Measurements from ENCODE around the gene PTPRG. TPM values are rescaled to one million over a fixed set of nuclear protein-coding genes. Genes with fewer than 3 reads are reported as not detected.

The PTPRG gene
- total and polyA plus RNA-seq, 2 of the 13 experiments (the other 11 are each of a cell fraction or from before 2014, with no cell fraction given) = 8.0 to 25.3 TPM

- TF ChIP-seq RXRB (CRISPR knock-in tag; IDR thresholded peaks at IDR 0.05; ENCODE audit: borderline replicate concordance) = no peak
- Histone ChIP-seq H3K79me2 (ENCODE audit: insufficient read depth, low read length) (no peaks in the 10 kb centered on the region), H3K4me1 (ENCODE audit: insufficient read depth, low read length) (no peaks in the 10 kb centered on the region), H2AFZ (ENCODE audit: low read length) (no peak overlapping the region), H3K27me3 (ENCODE audit: control insufficient read depth in 1 of 2, insufficient read depth in 2 of 2, low read length in 2 of 2) (no peaks in the 10 kb centered on the region), H3K27ac (ENCODE audit: extremely low read length, insufficient read depth, low read length) (no peak overlapping the region), H3K4me3 (replicated peaks in 1 of 3; ENCODE audit: insufficient read depth in 1 of 3, low read depth in 2 of 3, low read length in 3 of 3) (no peak overlapping the region), H3K9ac (ENCODE audit: insufficient read depth, low read depth, low read length) (no peak overlapping the region), H3K4me2 (ENCODE audit: low read depth, low read length) (no peak overlapping the region), H4K20me1 (ENCODE audit: insufficient read depth, low read length) (no peaks in the 10 kb centered on the region), H3K36me3 (replicated peaks in 1 of 2; ENCODE audit: control insufficient read depth in 1 of 2, insufficient read depth in 2 of 2, low read length in 2 of 2) (no peaks in the 10 kb centered on the region), H3K9me3 (ENCODE audit: low read length) (no peaks in the 10 kb centered on the region)
- DNase-seq (ENCODE audit: low spot score) (no peak), ATAC-seq (no peak), FAIRE-seq (no peak)
- CTCF ChIA-PET (ENCODE audit: low intra/inter-chr PET ratio, low total read pairs) = no interaction called here
- no TSS peak for BruUV-seq (replicated peaks)
- in situ Hi-C loops (cut with HindIII; ENCODE audit: extremely low pct_ligation_motif_present, low pct_unique_long_range_greater_than_20kb) = no loop called here
- intact Hi-C loops (cut with micrococcal nuclease; ENCODE audit: unreplicated experiment) = no loop called here
- POLR2A ChIA-PET = no interaction called here
- 98% methylated on average over 2 of the region's 2 CpGs for WGBS (ENCODE audit: low lambda C conversion rate)
Observed at GRCh38 chr3:61896251-61896650, 334.9 kb downstream of the PTPRG start.

GRCh38 chr3:61897848-61898247 lies 336.5 kb downstream of the PTPRG start:
- intact Hi-C loops (cut with micrococcal nuclease; ENCODE audit: unreplicated experiment) = no loop called here
- H3K9me3 ChIP-seq (ENCODE audit: low read length) = no peaks in the 10 kb centered on the region
- H2AFZ ChIP-seq (ENCODE audit: low read length) = no peak overlapping the region
- H3K27me3 ChIP-seq (ENCODE audit: control insufficient read depth in 1 of 2, insufficient read depth in 2 of 2, low read length in 2 of 2) = no peaks in the 10 kb centered on the region
- no peak for DNase-seq (ENCODE audit: low spot score)
- no peak overlapping the region for H3K9ac ChIP-seq (ENCODE audit: insufficient read depth, low read depth, low read length)
- H3K4me2 ChIP-seq (ENCODE audit: low read depth, low read length) = no peak overlapping the region
- no peak overlapping the region for H3K27ac ChIP-seq (ENCODE audit: extremely low read length, insufficient read depth, low read length)
- ChIA-PET POLR2A (no interaction called here), CTCF (ENCODE audit: low intra/inter-chr PET ratio, low total read pairs) (no interaction called here)
- TF ChIP-seq DMTF1 (CRISPR knock-in tag; IDR thresholded peaks at IDR 0.05) (no peak), SRSF1 (optimal IDR thresholded peaks at IDR 0.05; ENCODE audit: low read depth, low read length) (no peak), DMAP1 (CRISPR knock-in tag; IDR thresholded peaks at IDR 0.05) (no peak)
- H3K36me3 ChIP-seq (replicated peaks in 1 of 2; ENCODE audit: control insufficient read depth in 1 of 2, insufficient read depth in 2 of 2, low read length in 2 of 2) = no peaks in the 10 kb centered on the region
- no peak for FAIRE-seq
- no peaks in the 10 kb centered on the region for H3K4me1 ChIP-seq (ENCODE audit: insufficient read depth, low read length)
- in situ Hi-C loops (cut with HindIII; ENCODE audit: extremely low pct_ligation_motif_present, low pct_unique_long_range_greater_than_20kb) = no loop called here
- H3K4me3 ChIP-seq (replicated peaks in 1 of 3; ENCODE audit: insufficient read depth in 1 of 3, low read depth in 2 of 3, low read length in 3 of 3) = no peak overlapping the region
- H3K79me2 ChIP-seq (ENCODE audit: insufficient read depth, low read length) = no peaks in the 10 kb centered on the region
- H4K20me1 ChIP-seq (ENCODE audit: insufficient read depth, low read length) = no peaks in the 10 kb centered on the region
- BruUV-seq (replicated peaks) = no TSS peak
- no peak for ATAC-seq
- WGBS (ENCODE audit: low lambda C conversion rate) = 100% methylated on average over 2 of the region's 2 CpGs

Data from HepG2 (cell line).